HT1080 (cell line): ENCODE measurements around the gene MIA3. TPM values are rescaled to one million over a fixed set of nuclear protein-coding genes. Genes with fewer than 3 reads are reported as not detected.

Experiments
- total RNA-seq: library from RNA; depleted of rRNA; stranded (reverse); fragments of >200 nt; shearing (Covaris generic); gene quantifications from 2 replicates; pipeline ENCODE4 v1.2.3, GENCODE V29; 2014; rRNA removed

Gene MIA3
- total RNA-seq, 1 experiment from 2014 or later, result 30.5 TPM

Other genes starting within 250 kb of the MIA3 start
- gene HHIPL2, start 70.0 kb upstream of the MIA3 start, total RNA-seq, result 0.70 and 1.3 TPM in 2 replicates
- 14.5 and 15.4 TPM in 2 replicates for gene TAF1A, start 28.2 kb upstream of the MIA3 start, total RNA-seq
- 18.7 and 37.2 TPM in 2 replicates for gene AIDA, start 94.4 kb downstream of the MIA3 start, total RNA-seq
- 51.8 and 59.0 TPM in 2 replicates for gene BROX, start 94.5 kb downstream of the MIA3 start, total RNA-seq
- gene FAM177B, start 119.1 kb downstream of the MIA3 start, total RNA-seq, result not detected in 2 replicates
- 0.84 and 1.3 TPM in 2 replicates for gene DISP1, start 196.9 kb downstream of the MIA3 start, total RNA-seq